ENCODE results near the gene INHA. TPM values are rescaled to one million over a fixed set of nuclear protein-coding genes. Genes with fewer than 3 reads are reported as not detected.

Gene INHA
- total RNA-seq, 1 experiment from 2014 or later = not detected

- TF ChIP-seq ATF3 (IDR thresholded peaks at IDR 0.05) = no peak
- TF ChIP-seq POLR2AphosphoS5 (IDR thresholded peaks at IDR 0.05; ENCODE audit: low read depth, low read length) = no peak
- no peak for TF ChIP-seq EZH2phosphoT487 (IDR thresholded peaks at IDR 0.05; ENCODE audit: borderline replicate concordance)
- no peak for TF ChIP-seq YY1 (IDR thresholded peaks at IDR 0.05; ENCODE audit: extremely low read depth, insufficient replicate concordance, low read depth, low read length)
- TF ChIP-seq ELF1 (IDR thresholded peaks at IDR 0.05; ENCODE audit: borderline replicate concordance, low read depth) = no peak
- TF ChIP-seq SIN3A (IDR thresholded peaks at IDR 0.05; ENCODE audit: low read depth) = no peak
- no peak for TF ChIP-seq JUND (IDR thresholded peaks at IDR 0.05)
- TF ChIP-seq EZH2 (IDR thresholded peaks at IDR 0.05) = no peak
- no peak for TF ChIP-seq RAD21 (IDR thresholded peaks at IDR 0.05; ENCODE audit: low read depth)
- no peak for TF ChIP-seq TCF7L2 (IDR thresholded peaks at IDR 0.05; ENCODE audit: borderline replicate concordance, extremely low read depth, insufficient read depth, insufficient read length)
- TF ChIP-seq SP1 (IDR thresholded peaks at IDR 0.05; ENCODE audit: low read depth) = no peak
Measured at GRCh38 chr2:219576505-219577388, 4.6 kb downstream of the INHA start (continued).

GRCh38 chr2:219578811-219579613 lies 6.9 kb downstream of the INHA start:
- Histone ChIP-seq H3K9me2 (ENCODE audit: insufficient read depth) (no peaks in the 10 kb centered on the region), H3K27me3 (ENCODE audit: insufficient read depth, low read length) (no peaks in the 10 kb centered on the region), H3K4me3 (replicated peaks in 1 of 2; ENCODE audit: low read depth in 1 of 2, low read length in 2 of 2) (no peak overlapping the region), H3K27ac (ENCODE audit: low read depth, low read length) (no peak overlapping the region), H3K4me1 (ENCODE audit: control insufficient read depth in 1 of 2, insufficient read depth in 2 of 2, low read length in 2 of 2) (no peaks in the 10 kb centered on the region), H3K4me2 (ENCODE audit: low read length) (no peak overlapping the region), H4K20me1 (ENCODE audit: insufficient read depth) (no peaks in the 10 kb centered on the region), H3K36me3 (ENCODE audit: control insufficient read depth in 1 of 2, insufficient read depth in 2 of 2, low read length in 2 of 2) (no peaks in the 10 kb centered on the region), H3K9ac (ENCODE audit: low read length) (no peak overlapping the region), H2AFZ (ENCODE audit: low read depth, low read length, poor library complexity, severe bottlenecking) (no peak overlapping the region), H3K9me3 (ENCODE audit: control insufficient read depth in 1 of 2, insufficient read depth in 1 of 2, low read depth in 1 of 2, low read length in 2 of 2) (no peaks in the 10 kb centered on the region), H3K79me2 (ENCODE audit: insufficient read depth, low read length) (no peaks in the 10 kb centered on the region)
- CTCF ChIA-PET = no interaction called here
- BruUV-seq (replicated peaks) = no TSS peak
- RAD21 ChIA-PET (ENCODE audit: low non-redundant PET in 1 of 2, low total read pairs in 2 of 2, uncharacterized antibody in 2 of 2, unreplicated experiment in 2 of 2) = no interaction called here
- DNase-seq (ENCODE audit: low read depth, low spot score) (no peak), ATAC-seq (no peak)
- TF ChIP-seq ELF1 (IDR thresholded peaks at IDR 0.05; ENCODE audit: borderline replicate concordance, low read depth) (no peak), EZH2 (IDR thresholded peaks at IDR 0.05) (no peak), JUND (IDR thresholded peaks at IDR 0.05) (no peak), SRF (IDR thresholded peaks at IDR 0.05; ENCODE audit: low read depth) (no peak), CEBPB (IDR thresholded peaks at IDR 0.05; ENCODE audit: low read depth) (no peak), ZNF274 (IDR thresholded peaks at IDR 0.05; ENCODE audit: low read depth, low read length) (no peak), REST (IDR thresholded peaks at IDR 0.05; ENCODE audit: low read depth) (no peak)
- TF ChIP-seq, protein P1, sequence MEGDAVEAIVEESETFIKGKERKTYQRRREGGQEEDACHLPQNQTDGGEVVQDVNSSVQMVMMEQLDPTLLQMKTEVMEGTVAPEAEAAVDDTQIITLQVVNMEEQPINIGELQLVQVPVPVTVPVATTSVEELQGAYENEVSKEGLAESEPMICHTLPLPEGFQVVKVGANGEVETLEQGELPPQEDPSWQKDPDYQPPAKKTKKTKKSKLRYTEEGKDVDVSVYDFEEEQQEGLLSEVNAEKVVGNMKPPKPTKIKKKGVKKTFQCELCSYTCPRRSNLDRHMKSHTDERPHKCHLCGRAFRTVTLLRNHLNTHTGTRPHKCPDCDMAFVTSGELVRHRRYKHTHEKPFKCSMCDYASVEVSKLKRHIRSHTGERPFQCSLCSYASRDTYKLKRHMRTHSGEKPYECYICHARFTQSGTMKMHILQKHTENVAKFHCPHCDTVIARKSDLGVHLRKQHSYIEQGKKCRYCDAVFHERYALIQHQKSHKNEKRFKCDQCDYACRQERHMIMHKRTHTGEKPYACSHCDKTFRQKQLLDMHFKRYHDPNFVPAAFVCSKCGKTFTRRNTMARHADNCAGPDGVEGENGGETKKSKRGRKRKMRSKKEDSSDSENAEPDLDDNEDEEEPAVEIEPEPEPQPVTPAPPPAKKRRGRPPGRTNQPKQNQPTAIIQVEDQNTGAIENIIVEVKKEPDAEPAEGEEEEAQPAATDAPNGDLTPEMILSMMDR (IDR thresholded peaks at IDR 0.05 in 2 of 3, conservative IDR thresholded peaks at IDR 0.05 in 1 of 3; ENCODE audit: borderline replicate concordance in 1 of 3, insufficient read depth in 1 of 3, low read depth in 2 of 3, low read length in 2 of 3) = no peak
- intact Hi-C loops (cut with micrococcal nuclease) = no loop called here
- POLR2A ChIA-PET = no interaction called here

All from HCT116 (cell line).